Gastrocnemius medialis (tissue), 4 donors: ENCODE results near the gene FAM107B. TPM values are rescaled to one million over a fixed set of nuclear protein-coding genes. Genes with fewer than 3 reads are reported as not detected.

Source experiments
- ATAC-seq, 2 donors: fragments of 150-250 bp; one replicate each; pipeline ENCODE4 v1.9.1; 2016
- DNase-seq, 2 donors: peaks; one replicate each; pipeline ENCODE4 v3.0.0-alpha.2; 2019
- H3K27ac ChIP-seq, 4 donors: fragments of 200-600 bp; sonication (generic); 1 replicate in 1 of 4; 2 replicates in 3 of 4; pipeline ENCODE4 v1.5.1; 2016 to 2018; ENCODE audit warnings: mild to moderate bottlenecking in 2 of 4, moderate library complexity in 1 of 4
- H3K27me3 ChIP-seq, 3 donors: fragments of 200-600 bp; sonication (generic) in 2 of 3; 1 replicate in 1 of 3; 2 replicates in 2 of 3; pipeline versions ENCODE4 v1.5.1 to v1.6.0; 2016 to 2019; ENCODE audit warnings: mild to moderate bottlenecking in 1 of 3, moderate library complexity in 1 of 3
- H3K36me3 ChIP-seq, 2 donors: fragments of 200-600 bp; sonication (generic) in 1 of 2; one replicate each; pipeline ENCODE4 v1.5.1; 2017 to 2018
- H3K4me1 ChIP-seq, 2 donors: fragments of 200-600 bp; sonication (generic) in 1 of 2; one replicate each; pipeline ENCODE4 v1.5.1; 2016 to 2017; ENCODE audit warnings: mild to moderate bottlenecking in 2 of 2
- H3K4me3 ChIP-seq, 4 donors: fragments of 200-600 bp; sonication (generic) in 3 of 4; 1 replicate in 1 of 4; 2 replicates in 3 of 4; pipeline ENCODE4 v1.5.1; 2016 to 2019; ENCODE audit warnings: mild to moderate bottlenecking in 2 of 4
- H3K9me3 ChIP-seq, 3 donors: fragments of 200-600 bp; sonication (generic) in 2 of 3; 1 replicate in 1 of 3; 2 replicates in 2 of 3; pipeline ENCODE4 v1.5.1; 2016 to 2019
- CTCF ChIP-seq, 5 experiments: fragments of 450-650 bp in 3 of 5; fragments of 200-600 bp in 2 of 5; sonication (generic) in 2 of 5; IDR thresholded peaks in 4 of 5; conservative IDR thresholded peaks in 1 of 5; 1 replicate in 4 of 5; 2 replicates in 1 of 5; pipeline ENCODE4 v1.5.1; 2016 to 2019; ENCODE audit warnings: antibody characterized with exemption in 5 of 5, mild to moderate bottlenecking in 3 of 5, moderate library complexity in 3 of 5
- POLR2A ChIP-seq, 2 donors: fragments of 450-650 bp; IDR thresholded peaks; one replicate each; pipeline ENCODE4 v1.6.1; 2017; ENCODE audit warnings: antibody characterized with exemption in 2 of 2, mild to moderate bottlenecking in 2 of 2, moderate library complexity in 2 of 2
- in situ Hi-C, 4 donors: fragments of 200-750 bp; cut with MboI; loops; one replicate each; pipeline versions ENCODE4 v1.15.0 to v1.8.0; 2017; ENCODE audit warnings: low sequenced_read_pairs in 4 of 4
- intact Hi-C: fragments of 100-400 bp; cut with DNase I; formaldehyde crosslinking; loops from one replicate; pipeline ENCODE4 v1.15.1; 2023; ENCODE audit warnings: low total_unique reads
- total RNA-seq, 4 donors: library from RNA; depleted of rRNA; stranded (reverse); fragments of >200 nt; gene quantifications; one replicate each; pipeline versions ENCODE4 v1.1.0 to v1.2.3, GENCODE V29; 2016

Gene FAM107B
- total RNA-seq, 4 donors from 2014 or later, result 1.5 to 3.7 (median 2.6) TPM

- H3K4me3 ChIP-seq, result no peak overlapping the region
- DNase-seq (no peak), ATAC-seq (no peak)
- no peaks in the 10 kb centered on the region for H3K9me3 ChIP-seq
- in situ Hi-C loops (no loop called here), intact Hi-C loops (no loop called here)
- H3K27ac ChIP-seq, result no peak overlapping the region
- TF ChIP-seq CTCF (IDR thresholded peaks at IDR 0.05 in 4 of 5, conservative IDR thresholded peaks at IDR 0.05 in 1 of 5) (no peak), POLR2A (IDR thresholded peaks at IDR 0.05) (no peak)
- no peaks in the 10 kb centered on the region for H3K4me1 ChIP-seq
- H3K27me3 ChIP-seq, result no peaks in the 10 kb centered on the region
- H3K36me3 ChIP-seq, result no peaks in the 10 kb centered on the region
Measured at GRCh38 chr10:14652816-14653215, 121.9 kb downstream of the FAM107B start.

- intact Hi-C loops, result no loop called here
- in situ Hi-C loops, result no loop called here
- no peak for DNase-seq
- H3K4me1 ChIP-seq, result no peaks in the 10 kb centered on the region
- no peaks in the 10 kb centered on the region for H3K27me3 ChIP-seq
- no peaks in the 10 kb centered on the region for H3K9me3 ChIP-seq
- H3K4me3 ChIP-seq, result no peak overlapping the region
- no peak overlapping the region for H3K27ac ChIP-seq
- H3K36me3 ChIP-seq, result no peaks in the 10 kb centered on the region
- TF ChIP-seq POLR2A (IDR thresholded peaks at IDR 0.05) (no peak), CTCF (IDR thresholded peaks at IDR 0.05 in 4 of 5, conservative IDR thresholded peaks at IDR 0.05 in 1 of 5) (no peak)
- no peak for ATAC-seq
Measured at GRCh38 chr10:14652067-14652466, 122.6 kb downstream of the FAM107B start.

GRCh38 chr10:14649739-14650138 is 125.0 kb downstream of the FAM107B start:
- TF ChIP-seq CTCF (IDR thresholded peaks at IDR 0.05 in 4 of 5, conservative IDR thresholded peaks at IDR 0.05 in 1 of 5) (no peak), POLR2A (IDR thresholded peaks at IDR 0.05) (no peak)
- Histone ChIP-seq H3K9me3 (no peaks in the 10 kb centered on the region), H3K36me3 (no peaks in the 10 kb centered on the region), H3K4me1 (no peaks in the 10 kb centered on the region), H3K4me3 (no peak overlapping the region), H3K27ac (no peak overlapping the region), H3K27me3 (no peaks in the 10 kb centered on the region)
- DNase-seq, result no peak
- in situ Hi-C loops, result no loop called here
- intact Hi-C loops, result no loop called here
- ATAC-seq, result no peak

GRCh38 chr10:14648946-14649345 is 125.8 kb downstream of the FAM107B start:
- H3K4me1 ChIP-seq, result no peaks in the 10 kb centered on the region
- H3K4me3 ChIP-seq, result no peak overlapping the region
- H3K36me3 ChIP-seq, result no peaks in the 10 kb centered on the region
- ATAC-seq, result no peak
- TF ChIP-seq POLR2A (IDR thresholded peaks at IDR 0.05) (no peak), CTCF (IDR thresholded peaks at IDR 0.05 in 4 of 5, conservative IDR thresholded peaks at IDR 0.05 in 1 of 5) (no peak)
- in situ Hi-C loops, result no loop called here
- DNase-seq, result no peak
- no peaks in the 10 kb centered on the region for H3K27me3 ChIP-seq
- no peaks in the 10 kb centered on the region for H3K9me3 ChIP-seq
- intact Hi-C loops, result no loop called here
- peak overlapping the region in 3 of 4 donors; percentile 24 to 68 (median 50) for H3K27ac ChIP-seq
